DND-41 (cell line): ENCODE results near the gene GABBR2.

Source experiments
- EZH2 ChIP-seq: IDR thresholded peaks from 3 replicates; pipeline ENCODE4 v1.6.1; 2012; ENCODE audit warnings: borderline replicate concordance, low read depth, mild to moderate bottlenecking, moderate library complexity, low read length, inconsistent platforms; ENCODE audit not compliant: severe bottlenecking
- TF ChIP-seq, protein P1 (sequence below): IDR thresholded peaks from 2 replicates; pipeline ENCODE4 v1.5.1; 2012; ENCODE audit warnings: borderline replicate concordance, low read length, moderate library complexity, mild to moderate bottlenecking; ENCODE audit not compliant: poor library complexity, severe bottlenecking; ENCODE audit errors: extremely low read depth

DNA sequence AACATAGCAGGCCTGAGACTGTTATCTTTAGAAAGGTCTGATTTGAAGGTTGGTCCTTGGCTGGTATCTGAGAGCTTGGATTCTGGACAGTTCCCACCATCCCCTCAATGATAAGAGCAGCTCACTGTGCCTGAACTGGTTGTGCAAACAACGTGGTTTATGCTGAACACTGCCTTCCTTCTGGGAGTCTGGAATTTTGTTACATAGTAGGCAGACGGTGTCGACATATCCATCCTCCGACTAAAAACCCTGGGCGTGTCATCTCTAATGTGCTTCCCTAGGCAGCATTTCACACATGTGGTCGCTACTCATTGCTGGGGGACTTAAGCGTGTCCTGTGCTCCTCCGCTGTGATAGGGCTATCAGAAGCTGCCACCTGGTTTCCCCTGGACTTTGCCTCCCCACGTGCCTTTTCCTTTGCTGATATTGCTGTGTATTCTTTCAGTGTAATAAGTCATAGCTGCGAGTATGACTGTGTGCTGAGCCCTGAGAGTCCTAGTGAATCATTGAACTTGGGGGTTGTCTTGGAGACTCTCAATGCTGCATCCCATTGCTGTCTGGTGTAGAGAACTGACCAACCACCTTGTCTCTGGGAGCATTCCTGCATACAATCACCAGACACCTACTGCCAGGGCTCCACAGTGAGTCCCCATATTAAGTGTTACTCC, 334.2 kb downstream of the GABBR2 start:
- TF ChIP-seq, protein P1, sequence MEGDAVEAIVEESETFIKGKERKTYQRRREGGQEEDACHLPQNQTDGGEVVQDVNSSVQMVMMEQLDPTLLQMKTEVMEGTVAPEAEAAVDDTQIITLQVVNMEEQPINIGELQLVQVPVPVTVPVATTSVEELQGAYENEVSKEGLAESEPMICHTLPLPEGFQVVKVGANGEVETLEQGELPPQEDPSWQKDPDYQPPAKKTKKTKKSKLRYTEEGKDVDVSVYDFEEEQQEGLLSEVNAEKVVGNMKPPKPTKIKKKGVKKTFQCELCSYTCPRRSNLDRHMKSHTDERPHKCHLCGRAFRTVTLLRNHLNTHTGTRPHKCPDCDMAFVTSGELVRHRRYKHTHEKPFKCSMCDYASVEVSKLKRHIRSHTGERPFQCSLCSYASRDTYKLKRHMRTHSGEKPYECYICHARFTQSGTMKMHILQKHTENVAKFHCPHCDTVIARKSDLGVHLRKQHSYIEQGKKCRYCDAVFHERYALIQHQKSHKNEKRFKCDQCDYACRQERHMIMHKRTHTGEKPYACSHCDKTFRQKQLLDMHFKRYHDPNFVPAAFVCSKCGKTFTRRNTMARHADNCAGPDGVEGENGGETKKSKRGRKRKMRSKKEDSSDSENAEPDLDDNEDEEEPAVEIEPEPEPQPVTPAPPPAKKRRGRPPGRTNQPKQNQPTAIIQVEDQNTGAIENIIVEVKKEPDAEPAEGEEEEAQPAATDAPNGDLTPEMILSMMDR: no peak
- no peak for TF ChIP-seq EZH2
